CD4-positive, CD25-positive, alpha-beta regulatory T cell (primary cell): ENCODE data around the gene MDM2. TPM values are rescaled to one million over a fixed set of nuclear protein-coding genes. Genes with fewer than 3 reads are reported as not detected.

Experiments
- ATAC-seq, 2 donors: fragments of 150-1000 bp; cut with Tn5 transposase; one replicate each; pipeline ENCODE4 v1.10.0; 2021; ENCODE audit warnings: low read depth in 2 of 2, moderate number of reproducible peaks in 2 of 2, moderate library complexity in 1 of 2
- DNase-seq, 3 donors: peaks; one replicate each; pipeline versions ENCODE4 v3.0.0 to v3.0.0-alpha.2; 2012 to 2022; ENCODE audit warnings: mixed read lengths in 1 of 3
- H3K27ac ChIP-seq: one replicate; pipeline ENCODE4 v1.7.0; 2013; ENCODE audit warnings: mild to moderate bottlenecking, low read length; ENCODE audit not compliant: insufficient read depth, poor library complexity, severe bottlenecking
- H3K27me3 ChIP-seq: one replicate; pipeline ENCODE4 v1.7.0; 2013; ENCODE audit warnings: low read length; ENCODE audit not compliant: control insufficient read depth, insufficient read depth
- H3K36me3 ChIP-seq: one replicate; pipeline ENCODE4 v1.7.0; 2013; ENCODE audit warnings: mild to moderate bottlenecking, low read length, moderate library complexity; ENCODE audit not compliant: control insufficient read depth, insufficient read depth
- H3K4me1 ChIP-seq: 2 replicates; pipeline ENCODE4 v1.7.0; 2013; ENCODE audit warnings: mild to moderate bottlenecking, low read length; ENCODE audit not compliant: insufficient read depth, control insufficient read depth, poor library complexity, severe bottlenecking
- H3K4me3 ChIP-seq: one replicate; pipeline ENCODE4 v1.7.0; 2013; ENCODE audit warnings: low read depth, mild to moderate bottlenecking, low read length, moderate library complexity
- H3K9me3 ChIP-seq, 2 experiments: 1 replicate in 1 of 2; 2 replicates in 1 of 2; pipeline ENCODE4 v1.7.0; 2013; ENCODE audit warnings: low read length in 2 of 2, mild to moderate bottlenecking in 1 of 2, moderate library complexity in 1 of 2; ENCODE audit not compliant: control insufficient read depth in 2 of 2
- H3K27ac Mint-ChIP-seq, 3 donors: one replicate each; pipeline ENCODE4 v1.8.0; 2020 to 2022; ENCODE audit warnings: mild to moderate bottlenecking in 3 of 3, mixed read lengths in 3 of 3, moderate library complexity in 2 of 3
- H3K27me3 Mint-ChIP-seq: one replicate; pipeline ENCODE4 v1.8.0; 2022; ENCODE audit warnings: mild to moderate bottlenecking, mixed read lengths
- H3K36me3 Mint-ChIP-seq: one replicate; pipeline ENCODE4 v1.8.0; 2020; ENCODE audit warnings: mixed read lengths
- H3K4me1 Mint-ChIP-seq, 4 donors: one replicate each; pipeline ENCODE4 v1.8.0; 2020 to 2022; ENCODE audit warnings: mixed read lengths in 4 of 4, mild to moderate bottlenecking in 1 of 4
- H3K4me3 Mint-ChIP-seq, 4 donors: one replicate each; pipeline ENCODE4 v1.8.0; 2020 to 2022; ENCODE audit warnings: mild to moderate bottlenecking in 4 of 4, mixed read lengths in 4 of 4, moderate library complexity in 3 of 4
- H3K9me3 Mint-ChIP-seq, 7 donors: one replicate each; pipeline ENCODE4 v1.8.0; 2020 to 2022; ENCODE audit warnings: mixed read lengths in 7 of 7, mild to moderate bottlenecking in 3 of 7, moderate library complexity in 2 of 7
- polyA plus RNA-seq, 4 donors: library from polyadenylated mRNA; unstranded; fragments of 300-500 nt; fragmentation: Illumina TruSeq; gene quantifications; one replicate each; pipeline ENCODE4 v1.2.3, GENCODE V29; 2021
- total RNA-seq: library from RNA; stranded (reverse); gene quantifications from one replicate; pipeline ENCODE4 v1.2.3, GENCODE V29; 2022

The MDM2 gene
- total and polyA plus RNA-seq, 5 donors from 2014 or later: 21.8 to 101 (median 24.0) TPM

- peaks cover 7 to 25% (median 16%) of the 10 kb centered on the region in 4 donors for H3K4me1 Mint-ChIP-seq
- H3K9me3 Mint-ChIP-seq: no peaks in the 10 kb centered on the region
- H3K27me3 Mint-ChIP-seq: no peaks in the 10 kb centered on the region
- peak overlapping the region in 1 of 3 donors; percentile 0 for H3K27ac Mint-ChIP-seq
- H3K4me3 ChIP-seq: no peak overlapping the region
- no peaks in the 10 kb centered on the region for H3K9me3 ChIP-seq
- H3K36me3 Mint-ChIP-seq: no peaks in the 10 kb centered on the region
- no peaks in the 10 kb centered on the region for H3K36me3 ChIP-seq
- no peak overlapping the region for H3K4me3 Mint-ChIP-seq
- H3K27me3 ChIP-seq: no peaks in the 10 kb centered on the region
- no peak overlapping the region for H3K27ac ChIP-seq
- no peak for ATAC-seq
- peaks cover 4% of the 10 kb centered on the region for H3K4me1 ChIP-seq
- DNase-seq: no peak
These were observed 82.7 kb downstream of the MDM2 start for GRCh38 chr12:68890701-68891113.

DNA sequence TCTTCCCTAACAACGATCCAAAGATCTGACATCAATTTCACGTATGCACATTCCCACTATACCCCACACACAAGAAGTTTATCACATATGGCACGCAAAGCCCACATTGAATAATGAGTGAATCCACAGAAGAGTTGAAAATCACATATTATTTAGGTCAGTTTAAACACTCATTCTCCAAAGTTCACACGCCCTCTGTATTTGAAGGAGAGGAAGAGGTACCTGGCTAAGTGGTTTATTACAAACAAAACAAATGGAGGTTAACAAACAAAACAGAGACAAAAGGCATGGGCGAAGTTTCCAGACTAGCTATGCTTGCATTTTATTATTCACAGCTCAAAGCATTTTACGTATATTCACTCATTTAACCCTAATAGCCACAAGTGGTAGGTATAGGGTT lies 83.2 kb downstream of the MDM2 start:
- H3K4me1 ChIP-seq: peaks cover 4% of the 10 kb centered on the region
- Mint-ChIP-seq H3K4me1 (peaks cover 7 to 25% (median 16%) of the 10 kb centered on the region in 4 donors), H3K27me3 (no peaks in the 10 kb centered on the region), H3K4me3 (no peak overlapping the region), H3K27ac (peak overlapping the region in 2 of 3 donors; percentile 0 to 20), H3K36me3 (no peaks in the 10 kb centered on the region), H3K9me3 (no peaks in the 10 kb centered on the region)
- no peak overlapping the region for H3K27ac ChIP-seq
- no peak for ATAC-seq
- DNase-seq: no peak
- no peaks in the 10 kb centered on the region for H3K36me3 ChIP-seq
- no peaks in the 10 kb centered on the region for H3K9me3 ChIP-seq
- no peaks in the 10 kb centered on the region for H3K27me3 ChIP-seq
- no peak overlapping the region for H3K4me3 ChIP-seq

DNA sequence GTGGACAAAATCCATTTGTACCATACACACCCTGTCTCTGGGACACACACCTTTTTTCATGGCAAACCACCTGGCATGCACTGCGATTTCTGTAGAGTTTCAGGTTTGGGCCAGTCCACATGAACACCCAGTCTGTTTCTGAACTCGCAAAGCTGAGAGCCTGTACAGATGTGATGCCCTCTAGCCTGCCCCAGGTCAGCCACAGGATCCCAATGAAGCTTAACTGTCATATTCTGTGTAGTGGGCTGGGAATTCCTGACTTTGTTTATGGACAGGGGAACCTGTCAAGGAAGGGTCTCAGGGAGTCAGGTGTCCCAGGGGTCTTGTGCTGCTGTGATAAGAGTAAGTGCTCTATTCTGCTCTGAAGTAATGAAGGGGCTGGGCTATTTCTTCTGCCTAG lies 85.2 kb downstream of the MDM2 start:
- DNase-seq: no peak
- Mint-ChIP-seq H3K4me1 (peaks cover 7 to 25% (median 15%) of the 10 kb centered on the region in 4 donors), H3K27me3 (no peaks in the 10 kb centered on the region), H3K36me3 (no peaks in the 10 kb centered on the region), H3K27ac (no peak overlapping the region), H3K4me3 (no peak overlapping the region), H3K9me3 (no peaks in the 10 kb centered on the region)
- Histone ChIP-seq H3K4me1 (peaks cover 4% of the 10 kb centered on the region), H3K36me3 (no peaks in the 10 kb centered on the region), H3K4me3 (no peak overlapping the region), H3K27ac (no peak overlapping the region), H3K27me3 (no peaks in the 10 kb centered on the region), H3K9me3 (no peaks in the 10 kb centered on the region)
- no peak for ATAC-seq

DNA sequence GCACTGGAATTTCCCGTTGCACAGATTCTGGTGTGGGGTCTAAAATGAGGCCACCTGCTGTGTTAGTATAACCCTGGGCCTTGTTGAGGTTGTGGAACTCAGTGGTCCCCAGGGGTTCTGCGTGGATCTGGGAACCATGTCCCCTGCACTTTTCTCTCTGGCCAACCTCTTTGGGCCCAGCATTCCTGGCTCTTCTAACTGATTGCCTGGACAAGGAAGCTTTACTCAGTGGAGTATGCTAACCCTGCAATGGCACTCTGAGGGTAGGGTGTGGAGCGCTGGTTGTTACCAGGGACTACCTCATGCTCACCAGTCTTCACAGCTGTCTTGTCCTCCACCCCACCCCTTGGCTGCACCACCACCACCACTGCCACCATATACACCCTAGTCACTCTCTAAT lies 85.8 kb downstream of the MDM2 start:
- Histone ChIP-seq H3K36me3 (no peaks in the 10 kb centered on the region), H3K4me3 (no peak overlapping the region), H3K27me3 (no peaks in the 10 kb centered on the region), H3K9me3 (no peaks in the 10 kb centered on the region), H3K27ac (no peak overlapping the region), H3K4me1 (peaks cover 4% of the 10 kb centered on the region)
- Mint-ChIP-seq H3K27ac (peak overlapping the region in 1 of 3 donors; percentile 44), H3K4me3 (no peak overlapping the region), H3K4me1 (peaks cover 7 to 25% (median 12%) of the 10 kb centered on the region in 4 donors), H3K27me3 (no peaks in the 10 kb centered on the region), H3K9me3 (no peaks in the 10 kb centered on the region), H3K36me3 (no peaks in the 10 kb centered on the region)
- no peak for ATAC-seq
- no peak for DNase-seq

- no peak for DNase-seq
- H3K27ac ChIP-seq: no peak overlapping the region
- Mint-ChIP-seq H3K4me3 (no peak overlapping the region), H3K27me3 (no peaks in the 10 kb centered on the region), H3K4me1 (peaks cover 5 to 25% (median 11%) of the 10 kb centered on the region in 4 donors), H3K27ac (peak overlapping the region in 2 of 3 donors; percentile 44 to 83), H3K36me3 (no peaks in the 10 kb centered on the region), H3K9me3 (no peaks in the 10 kb centered on the region)
- H3K27me3 ChIP-seq: no peaks in the 10 kb centered on the region
- H3K4me3 ChIP-seq: no peak overlapping the region
- H3K4me1 ChIP-seq: peaks cover 4% of the 10 kb centered on the region
- H3K36me3 ChIP-seq: no peaks in the 10 kb centered on the region
- H3K9me3 ChIP-seq: no peaks in the 10 kb centered on the region
- no peak for ATAC-seq
These were observed 86.4 kb downstream of the MDM2 start for GRCh38 chr12:68894276-68894855.

GRCh38 chr12:68896881-68897540 lies 89.0 kb downstream of the MDM2 start:
- ATAC-seq: no peak
- H3K9me3 ChIP-seq: no peaks in the 10 kb centered on the region

DNA sequence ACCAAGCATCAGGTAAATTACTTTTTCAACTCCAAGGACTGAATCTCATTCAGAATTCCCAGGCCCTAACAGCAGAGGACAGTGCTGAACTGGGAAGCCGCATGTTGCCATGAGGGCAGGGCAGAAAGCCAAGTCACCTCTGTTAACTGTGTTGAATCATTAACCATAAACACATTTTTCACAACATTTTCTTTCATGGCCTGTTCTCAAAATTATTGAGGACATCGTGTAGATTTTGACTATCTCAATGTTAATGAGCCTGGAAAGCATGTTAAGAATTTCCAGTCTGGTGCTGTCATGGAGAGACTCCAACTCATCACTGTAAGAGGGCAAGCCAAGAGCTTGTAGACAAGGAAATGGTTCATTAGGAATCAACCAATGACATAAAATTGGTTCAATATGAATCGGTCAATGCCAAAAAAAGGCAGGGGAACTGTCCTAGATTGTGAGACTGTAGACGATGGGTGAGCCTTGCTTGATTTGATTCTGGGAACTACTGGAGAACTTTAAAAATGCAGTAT lies 91.3 kb downstream of the MDM2 start:
- H3K4me1 Mint-ChIP-seq: peaks cover 0 to 2% (median 0%) of the 10 kb centered on the region in 4 donors
- Histone ChIP-seq H3K36me3 (no peaks in the 10 kb centered on the region), H3K27ac (no peak overlapping the region), H3K4me1 (no peaks in the 10 kb centered on the region), H3K27me3 (no peaks in the 10 kb centered on the region), H3K9me3 (no peaks in the 10 kb centered on the region), H3K4me3 (no peak overlapping the region)
- H3K9me3 Mint-ChIP-seq: no peaks in the 10 kb centered on the region
- no peak for ATAC-seq
- H3K4me3 Mint-ChIP-seq: no peak overlapping the region
- H3K27me3 Mint-ChIP-seq: no peaks in the 10 kb centered on the region
- DNase-seq: no peak
- no peaks in the 10 kb centered on the region for H3K36me3 Mint-ChIP-seq
- H3K27ac Mint-ChIP-seq: no peak overlapping the region

More at GRCh38 chr12:68896881-68897540, 89.0 kb downstream of the MDM2 start:
- H3K4me1 Mint-ChIP-seq: peaks cover 0 to 6% (median 2%) of the 10 kb centered on the region in 4 donors
- no peak overlapping the region for H3K27ac ChIP-seq
- no peaks in the 10 kb centered on the region for H3K36me3 ChIP-seq
- H3K4me3 Mint-ChIP-seq: no peak overlapping the region
- no peaks in the 10 kb centered on the region for H3K36me3 Mint-ChIP-seq
- H3K27ac Mint-ChIP-seq: peak overlapping the region in 1 of 3 donors; percentile 3
- no peaks in the 10 kb centered on the region for H3K4me1 ChIP-seq
- H3K9me3 Mint-ChIP-seq: no peaks in the 10 kb centered on the region
- H3K27me3 ChIP-seq: no peaks in the 10 kb centered on the region
- H3K27me3 Mint-ChIP-seq: no peaks in the 10 kb centered on the region
- no peak overlapping the region for H3K4me3 ChIP-seq
- no peak for DNase-seq

GRCh38 chr12:68900241-68900640 lies 92.3 kb downstream of the MDM2 start:
- no peaks in the 10 kb centered on the region for H3K27me3 Mint-ChIP-seq
- Histone ChIP-seq H3K4me3 (no peak overlapping the region), H3K9me3 (no peaks in the 10 kb centered on the region), H3K27me3 (no peaks in the 10 kb centered on the region), H3K36me3 (no peaks in the 10 kb centered on the region), H3K27ac (no peak overlapping the region), H3K4me1 (no peaks in the 10 kb centered on the region)
- ATAC-seq (no peak), DNase-seq (no peak)
- no peaks in the 10 kb centered on the region for H3K36me3 Mint-ChIP-seq
- no peak overlapping the region for H3K27ac Mint-ChIP-seq
- no peaks in the 10 kb centered on the region for H3K9me3 Mint-ChIP-seq
- no peaks in the 10 kb centered on the region for H3K4me1 Mint-ChIP-seq
- no peak overlapping the region for H3K4me3 Mint-ChIP-seq
